HTR-8/SVneo (cell line): ENCODE data around the gene HOXD1.

ENCODE experiments used
- DNase-seq: peaks from one replicate; pipeline ENCODE4 v3.0.0; 2011; ENCODE audit warnings: low spot score, mixed read lengths; ENCODE audit not compliant: insufficient read length
- FAIRE-seq: peaks from 2 replicates; lab custom pipeline; 2011; peaks lifted over from hg19 to GRCh38; lab: Jason Lieb, UNC

Gene HOXD1

GRCh38 chr2:176164611-176165369, 23.7 kb upstream of the HOXD1 start:
- no peak for FAIRE-seq
- DNase-seq: no peak

GRCh38 chr2:176165370-176166050, 23.0 kb upstream of the HOXD1 start:
- DNase-seq (no peak), FAIRE-seq (no peak)

- FAIRE-seq (no peak), DNase-seq (no peak)
These were observed 22.2 kb upstream of the HOXD1 start for GRCh38 chr2:176166272-176166671.

- FAIRE-seq: no peak
- DNase-seq: no peak
These were observed 21.1 kb upstream of the HOXD1 start for GRCh38 chr2:176167398-176167797.

- no peak for DNase-seq
- FAIRE-seq: no peak
These were observed 19.3 kb upstream of the HOXD1 start for GRCh38 chr2:176169181-176169580.

- DNase-seq (no peak), FAIRE-seq (no peak)
These were observed 18.8 kb upstream of the HOXD1 start for GRCh38 chr2:176169711-176170110.

GRCh38 chr2:176170602-176171305, 17.7 kb upstream of the HOXD1 start:
- FAIRE-seq: no peak
- no peak for DNase-seq

- DNase-seq: no peak
- FAIRE-seq: no peak
These were observed 17.0 kb upstream of the HOXD1 start for GRCh38 chr2:176171351-176172006.

- DNase-seq (no peak), FAIRE-seq (no peak)
These were observed 16.2 kb upstream of the HOXD1 start for GRCh38 chr2:176172007-176172894.

GRCh38 chr2:176172895-176173566, 15.4 kb upstream of the HOXD1 start:
- FAIRE-seq: no peak
- no peak for DNase-seq

GRCh38 chr2:176173567-176174381, 14.7 kb upstream of the HOXD1 start:
- DNase-seq (no peak), FAIRE-seq (no peak)

- FAIRE-seq (no peak), DNase-seq (no peak)
These were observed 14.1 kb upstream of the HOXD1 start for GRCh38 chr2:176174382-176174823.

- DNase-seq (no peak), FAIRE-seq (no peak)
These were observed 13.4 kb upstream of the HOXD1 start for GRCh38 chr2:176174824-176175708.

GRCh38 chr2:176175709-176176607, 12.5 kb upstream of the HOXD1 start:
- DNase-seq: no peak
- no peak for FAIRE-seq

- no peak for FAIRE-seq
- no peak for DNase-seq
These were observed 10.9 kb upstream of the HOXD1 start for GRCh38 chr2:176177580-176178037.

- DNase-seq (no peak), FAIRE-seq (no peak)
These were observed 10.3 kb upstream of the HOXD1 start for GRCh38 chr2:176178038-176178756.
